SK-N-SH (cell line): ENCODE data around the gene SHKBP1.

Experiments used
- CTCF ChIP-seq: fragments of 200-600 bp; sonication (generic); IDR thresholded peaks from 2 replicates; pipeline ENCODE4 v1.6.1; 2017; ENCODE audit warnings: antibody characterized with exemption, mild to moderate bottlenecking, moderate library complexity
- ELF1 ChIP-seq: IDR thresholded peaks from 2 replicates; pipeline ENCODE4 v1.4.0; 2012
- EZH2phosphoT487 ChIP-seq: fragments of 200-600 bp; sonication (generic); IDR thresholded peaks from 2 replicates; pipeline ENCODE4 v1.6.1; 2017; ENCODE audit warnings: low read depth, mixed run types, mild to moderate bottlenecking, antibody characterized with exemption, moderate library complexity, borderline replicate concordance
- FOXJ3 ChIP-seq: sonication (generic); formaldehyde crosslinking; IDR thresholded peaks from 2 replicates; pipeline ENCODE4 v1.5.1; 2020; ENCODE audit warnings: mild to moderate bottlenecking, missing genetic modification reagents
- GABPA ChIP-seq: IDR thresholded peaks from 2 replicates; pipeline ENCODE4 v1.4.0; 2012; ENCODE audit warnings: low read depth, mild to moderate bottlenecking
- JUND ChIP-seq: IDR thresholded peaks from 2 replicates; pipeline ENCODE4 v1.4.0; 2012
- MEF2A ChIP-seq: IDR thresholded peaks from 2 replicates; pipeline ENCODE4 v1.4.0; 2012; ENCODE audit warnings: low read depth, borderline replicate concordance
- MXI1 ChIP-seq: IDR thresholded peaks from 2 replicates; pipeline ENCODE4 v1.6.1; 2012; ENCODE audit warnings: mild to moderate bottlenecking, low read depth, low read length, improper control_type of control experiment
- POLR2AphosphoS5 ChIP-seq: IDR thresholded peaks from 2 replicates; pipeline ENCODE4 v1.6.1; 2012; ENCODE audit warnings: low read depth, low read length
- REST ChIP-seq: IDR thresholded peaks from 2 replicates; pipeline ENCODE4 v1.6.1; 2012; ENCODE audit warnings: mild to moderate bottlenecking, low read depth, low read length, moderate library complexity
- SIN3A ChIP-seq: IDR thresholded peaks from 2 replicates; pipeline ENCODE4 v1.6.1; 2012; ENCODE audit warnings: low read depth, mild to moderate bottlenecking, low read length, moderate library complexity, borderline replicate concordance
- TAF1 ChIP-seq: IDR thresholded peaks from 2 replicates; pipeline ENCODE4 v1.6.1; 2012; ENCODE audit warnings: low read depth, mild to moderate bottlenecking, low read length, moderate library complexity, borderline replicate concordance
- TCF12 ChIP-seq: IDR thresholded peaks from 2 replicates; pipeline ENCODE4 v1.4.0; 2012

DNA sequence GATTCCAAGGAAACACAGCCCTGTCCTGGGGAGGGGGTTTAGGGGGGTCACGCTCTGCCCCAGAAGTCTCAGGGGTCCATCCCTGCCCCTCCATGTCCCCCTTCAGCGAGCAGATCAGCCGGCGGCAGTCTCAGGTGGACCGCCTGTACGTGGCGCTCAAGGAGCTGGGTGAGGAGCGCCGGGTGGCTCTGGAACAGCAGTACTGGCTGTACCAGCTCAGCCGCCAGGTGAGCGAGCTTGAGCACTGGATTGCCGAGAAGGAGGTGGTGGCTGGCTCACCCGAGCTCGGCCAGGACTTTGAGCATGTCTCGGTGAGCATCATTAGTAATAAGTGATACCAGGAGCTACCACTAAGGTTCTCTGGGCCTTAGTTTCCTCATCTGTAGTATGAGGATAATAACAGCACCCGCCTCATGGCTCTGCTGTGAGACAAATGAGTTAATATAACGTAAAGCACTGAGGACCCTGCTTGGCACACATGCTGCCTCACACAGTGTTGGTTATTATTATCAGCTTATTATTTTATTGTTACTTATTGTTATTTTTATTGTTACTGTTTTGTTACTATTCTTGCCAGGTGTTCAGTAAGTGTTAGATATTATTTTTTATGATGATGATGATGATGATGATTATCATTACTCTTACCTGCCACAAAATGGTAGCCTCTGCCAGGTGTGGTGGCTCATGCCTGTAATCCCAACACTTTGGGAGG lies 20.5 kb upstream of the SHKBP1 start:
- TF ChIP-seq SIN3A (no peak), CTCF (no peak), ELF1 (no peak), MEF2A (no peak), TAF1 (no peak), EZH2phosphoT487 (no peak), FOXJ3 (CRISPR knock-in tag) (no peak), TCF12 (no peak), JUND (no peak), POLR2AphosphoS5 (no peak), GABPA (no peak), MXI1 (no peak), REST (no peak)
